ENCODE data around the gene MRPS2.

GRCh38 chr9:135450956-135451355 lies 49.5 kb upstream of the MRPS2 start:
- TF ChIP-seq CTCF (IDR thresholded peaks at IDR 0.05) (no peak), ZFX (IDR thresholded peaks at IDR 0.05; ENCODE audit: borderline replicate concordance) (no peak)
